Right lung (tissue), 5 donors: ENCODE measurements around the gene NKG7. TPM values are rescaled to one million over a fixed set of nuclear protein-coding genes. Genes with fewer than 3 reads are reported as not detected.

Experiments used
- DNase-seq, 2 donors: peaks; one replicate each; pipeline ENCODE4 v3.0.0-alpha.2; 2013
- polyA plus RNA-seq, 5 donors: library from polyadenylated mRNA; unstranded; fragments of 120-200 nt; gene quantifications; one replicate each; pipeline versions ENCODE4 v1.2.1 to v1.2.3, GENCODE V29; 2013; ENCODE audit warnings: inconsistent platforms in 1 of 5, low replicate concordance in 1 of 5; ENCODE audit not compliant: insufficient read length in 5 of 5, insufficient read depth in 1 of 5

The NKG7 gene
- polyA plus RNA-seq, 5 donors: 3.2 to 8.0 (median 5.7) TPM

DNA sequence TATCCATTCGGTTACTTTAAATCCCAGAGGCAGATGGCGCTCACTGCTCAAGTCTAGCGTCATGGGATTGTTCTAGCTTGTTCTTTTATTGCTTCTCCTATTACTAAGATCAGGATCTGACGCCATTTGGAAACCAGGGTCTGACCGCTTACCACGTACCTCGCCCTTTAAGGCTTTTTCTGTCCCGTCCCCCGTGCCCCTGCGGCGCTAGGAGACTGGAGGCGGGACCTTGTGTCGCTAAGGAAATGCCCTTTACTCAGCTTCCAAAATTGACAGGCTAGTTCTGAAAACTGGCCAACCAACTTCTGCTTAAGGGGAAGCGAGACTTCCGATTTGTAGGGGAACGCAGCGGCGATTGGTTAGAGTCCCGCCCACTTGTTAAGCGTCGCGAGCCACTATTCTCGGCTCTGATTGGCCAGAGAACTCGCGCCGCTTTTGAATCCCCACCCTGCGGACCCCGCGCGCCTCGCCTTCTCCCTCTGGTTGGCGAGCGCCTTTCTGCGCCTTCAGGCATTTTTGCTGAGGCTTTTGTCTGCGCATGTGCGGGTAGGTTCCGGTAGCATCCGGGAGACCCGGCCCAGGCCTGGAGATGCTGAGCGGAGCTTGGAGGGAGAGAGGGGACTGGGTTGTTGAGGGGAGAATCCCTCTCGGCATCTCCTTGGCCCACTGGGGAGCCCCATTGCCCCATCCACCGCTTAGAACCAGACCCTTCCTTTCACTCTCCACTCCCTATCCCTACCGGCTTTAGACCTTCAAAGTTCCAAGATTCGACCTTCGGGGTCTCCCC is 21.8 kb upstream of the NKG7 start:
- peak; percentile 93 to 96 for DNase-seq

- DNase-seq: no peak
Observed at GRCh38 chr19:51392701-51393100, 20.2 kb upstream of the NKG7 start.

DNA sequence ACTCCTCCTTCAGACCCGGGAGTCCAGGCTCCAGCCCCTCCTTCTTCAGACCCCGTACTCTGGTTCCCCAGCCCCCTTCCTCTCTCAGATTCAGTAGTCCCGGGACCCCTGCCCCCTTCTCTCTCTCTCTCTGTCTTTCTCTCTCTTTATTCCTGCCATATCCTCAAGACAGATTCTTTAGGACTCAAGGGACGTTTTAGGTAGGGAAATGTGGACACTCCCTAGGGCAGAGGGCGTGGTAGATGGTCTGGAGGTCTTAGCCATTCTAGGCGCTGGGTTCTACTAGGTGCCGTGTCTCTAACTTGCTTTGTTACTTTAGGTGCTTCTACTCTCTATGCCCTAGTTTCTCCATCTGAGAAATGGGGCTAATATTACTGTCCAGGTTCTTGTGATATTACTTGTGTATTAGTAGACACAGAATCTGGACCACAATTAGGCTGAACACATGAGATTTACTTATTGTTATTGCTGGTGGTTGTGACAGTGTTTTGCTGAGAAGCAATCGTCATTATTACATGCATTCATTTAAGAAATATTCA is 18.7 kb upstream of the NKG7 start:
- DNase-seq: no peak

DNA sequence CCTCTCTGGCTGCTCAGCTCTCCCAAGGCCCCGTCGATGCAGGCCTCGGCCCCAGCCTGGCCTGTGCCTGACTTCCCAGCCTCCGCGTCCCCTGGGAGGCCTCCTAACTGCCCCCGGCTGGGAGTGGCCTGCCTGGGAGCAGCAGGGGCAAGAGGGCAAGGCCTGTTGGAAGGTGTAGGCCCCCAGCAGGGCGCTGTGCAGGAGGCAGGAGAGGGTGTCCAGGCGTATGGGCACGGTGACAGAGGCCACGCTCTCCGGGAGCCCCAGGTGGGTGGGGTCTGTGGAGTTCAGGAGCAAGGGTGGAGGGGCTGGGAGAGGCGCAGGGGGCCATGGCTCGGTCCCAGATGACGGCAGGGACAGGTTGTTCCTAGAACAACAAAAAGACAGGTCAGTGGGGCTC is 16.7 kb upstream of the NKG7 start:
- no peak for DNase-seq

DNA sequence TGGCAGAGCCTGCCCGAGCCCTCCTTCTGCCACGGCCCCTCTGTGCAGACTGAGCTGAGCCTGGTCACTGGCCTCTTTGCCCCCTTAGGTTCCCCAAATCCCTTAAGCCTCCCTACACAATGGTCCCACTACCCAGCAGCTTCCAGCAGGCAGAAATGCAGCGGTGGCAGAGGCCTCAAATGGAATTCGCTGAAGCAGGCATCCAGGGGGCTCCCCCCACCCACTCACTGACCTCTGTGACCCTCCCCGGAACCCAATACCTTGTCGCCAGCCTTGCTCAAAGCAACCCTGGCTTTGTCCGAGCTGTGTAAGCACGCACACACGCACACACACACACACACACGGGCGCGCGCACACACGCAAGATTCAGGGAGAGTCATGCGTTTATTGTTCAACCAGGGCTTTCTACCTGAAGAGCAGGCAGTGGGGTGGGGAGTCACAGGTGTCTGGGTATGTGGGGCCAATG is 15.5 kb upstream of the NKG7 start, which contains the start of gene LIM2:
Gene LIM2, minus strand, starts transcription at position 51 of the 466 bp plus-strand sequence. CDS start 531 bp downstream, outside the sequence.
- no peak for DNase-seq

DNA sequence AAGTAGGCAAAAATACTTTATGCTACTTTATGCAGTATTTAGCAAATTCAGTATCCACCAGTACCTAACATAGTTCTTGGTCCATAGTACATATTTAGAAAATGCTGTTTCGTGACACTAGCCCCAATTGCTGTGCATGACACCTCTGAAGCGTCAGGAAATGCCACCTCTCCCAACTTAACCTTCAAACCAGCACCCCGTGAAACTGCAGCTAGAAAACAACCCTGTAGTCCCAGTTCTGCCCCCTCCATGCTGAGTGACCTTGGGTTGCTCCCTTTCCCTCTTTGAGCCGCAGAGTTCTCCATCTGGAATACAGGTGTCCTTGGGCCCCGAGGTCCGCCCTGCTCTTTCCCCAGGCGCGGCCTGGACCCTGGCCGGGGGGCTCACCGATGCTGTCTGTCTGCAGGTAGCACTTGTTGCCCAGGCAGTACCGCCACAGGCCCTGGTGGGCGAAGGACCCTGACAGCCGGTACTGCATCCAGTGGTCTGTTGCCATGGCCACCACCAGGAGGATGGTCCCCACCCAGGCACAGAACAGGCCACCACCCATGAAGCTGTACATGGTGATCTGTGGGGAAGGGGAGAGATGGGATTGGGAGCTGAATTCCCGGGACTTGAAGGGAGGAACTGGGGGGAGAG is 14.5 kb upstream of the NKG7 start:
- no peak for DNase-seq

DNA sequence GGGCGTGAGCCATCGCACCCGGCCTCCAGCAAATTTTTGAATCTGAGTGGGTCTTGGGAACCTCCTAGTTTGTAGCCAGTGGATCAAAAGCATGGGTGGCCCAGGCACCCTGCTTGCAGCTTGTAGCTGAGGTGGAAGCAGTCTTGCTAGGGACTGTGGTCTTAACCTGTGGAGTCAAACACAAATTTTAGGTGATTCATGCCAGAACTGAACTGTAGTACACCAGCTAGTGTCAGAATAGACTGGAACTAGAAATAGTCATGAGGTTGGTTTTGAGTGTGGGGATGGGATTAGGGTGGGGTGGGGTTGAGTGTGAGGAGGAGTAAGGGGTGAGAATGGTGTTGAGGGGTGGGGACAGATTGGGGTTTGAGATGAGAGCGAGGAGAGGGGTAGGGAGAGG is 9.6 kb upstream of the NKG7 start:
- no peak for DNase-seq

GRCh38 chr19:51380379-51380778 is 7.9 kb upstream of the NKG7 start:
- no peak for DNase-seq

- DNase-seq: no peak
Observed at GRCh38 chr19:51377422-51377821, 5.0 kb upstream of the NKG7 start.

- no peak for DNase-seq
Observed at GRCh38 chr19:51375504-51376221, 3.2 kb upstream of the NKG7 start.

DNA sequence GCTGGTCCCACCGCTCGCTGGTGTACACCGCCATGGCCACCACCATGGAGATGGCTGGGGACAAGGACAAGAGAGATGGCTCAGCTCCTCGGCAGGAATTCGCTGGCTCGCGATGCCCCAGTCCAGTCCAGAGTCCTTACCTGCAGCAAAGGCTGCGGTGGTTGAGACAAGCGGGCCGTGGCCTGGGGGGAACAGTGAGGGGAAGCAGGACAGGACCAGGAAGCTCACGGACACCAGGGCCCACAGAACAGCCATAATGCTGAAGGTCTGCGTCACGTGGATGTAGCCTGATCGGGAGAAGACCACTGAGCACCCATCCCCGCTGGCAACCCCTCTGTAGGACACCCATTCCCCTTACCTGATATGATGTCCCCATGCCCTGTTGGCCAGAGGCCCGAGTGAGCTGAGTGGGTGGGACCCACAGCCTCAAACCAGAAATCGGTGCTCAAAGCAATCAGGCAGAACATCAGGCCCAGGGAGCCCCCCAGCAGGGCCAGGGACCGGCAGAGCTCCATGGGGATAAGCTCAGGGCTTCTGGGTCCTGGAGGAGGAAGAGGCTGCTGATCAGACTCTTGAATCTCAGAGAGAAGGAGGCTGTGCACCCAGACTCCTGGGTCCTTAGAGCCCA is 319 bp downstream of the NKG7 start:
- no peak for DNase-seq

- DNase-seq: no peak
Observed at GRCh38 chr19:51371186-51371690, 1.2 kb downstream of the NKG7 start.

DNA sequence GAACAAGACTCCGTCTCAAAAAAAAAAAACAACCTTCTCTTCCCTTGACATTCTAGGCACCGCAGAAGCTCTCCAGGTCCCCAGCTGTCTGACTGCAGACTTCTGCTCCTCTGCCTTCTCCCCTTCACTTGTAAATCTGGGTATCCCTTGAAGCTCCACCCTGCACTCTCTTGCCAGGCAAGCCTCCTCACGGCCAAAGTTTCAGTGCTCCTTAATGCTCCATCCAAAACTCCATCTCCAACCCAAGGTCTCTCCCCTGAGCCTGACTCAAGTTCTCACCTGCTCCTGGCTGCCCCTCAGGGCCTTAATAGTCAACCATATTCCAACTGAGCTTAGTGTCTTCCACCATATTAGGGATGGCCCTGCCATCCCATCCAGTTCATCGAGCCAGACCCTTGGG is 2.2 kb downstream of the NKG7 start:
- no peak for DNase-seq

GRCh38 chr19:51368366-51369282 is 3.8 kb downstream of the NKG7 start, which contains the start of gene CLDND2:
TSS of gene CLDND2 (minus strand) at chr19:51369003. CDS start at chr19:51368577, 426 bp downstream.
- no peak for DNase-seq

DNA sequence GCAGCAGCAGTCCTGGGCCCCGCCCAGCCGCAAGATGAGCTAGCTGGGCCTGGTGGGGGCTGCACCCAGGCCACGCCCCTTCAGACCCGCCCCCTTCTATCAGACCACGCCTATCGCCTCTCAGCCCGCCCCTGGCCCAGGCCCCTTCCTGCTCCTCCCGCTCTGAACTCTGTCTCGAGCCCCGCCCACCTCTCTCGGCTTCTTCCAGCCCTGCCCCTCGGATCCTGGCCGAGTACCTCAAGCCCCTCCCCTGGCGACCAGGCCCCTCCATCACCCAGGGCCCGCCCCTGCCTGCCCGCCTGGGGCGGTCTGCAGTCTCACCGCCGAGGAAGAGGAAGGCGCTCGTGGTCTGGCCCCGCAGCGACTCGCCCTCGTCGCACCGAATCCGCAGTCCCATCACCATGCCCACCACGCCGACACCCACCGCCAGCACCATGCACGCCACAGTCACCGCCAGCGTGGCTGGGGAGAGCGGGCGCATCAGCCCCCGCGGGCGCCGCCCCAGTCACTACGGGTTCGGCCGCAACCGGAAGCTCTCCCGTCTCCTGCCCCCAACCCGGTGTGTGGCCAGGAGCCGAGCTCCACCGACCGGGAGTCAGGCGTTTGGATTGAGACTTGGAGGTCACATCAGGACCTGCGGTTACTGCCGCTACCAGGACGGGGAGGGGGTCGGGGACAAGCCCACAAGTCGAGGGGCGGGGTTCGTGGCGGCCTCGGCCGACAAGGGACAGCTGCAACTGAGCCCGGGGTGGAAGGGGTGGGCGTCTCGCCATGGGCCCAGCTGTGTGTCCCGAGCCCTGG is 4.7 kb downstream of the NKG7 start:
- DNase-seq: peak; percentile 98 to 99

DNA sequence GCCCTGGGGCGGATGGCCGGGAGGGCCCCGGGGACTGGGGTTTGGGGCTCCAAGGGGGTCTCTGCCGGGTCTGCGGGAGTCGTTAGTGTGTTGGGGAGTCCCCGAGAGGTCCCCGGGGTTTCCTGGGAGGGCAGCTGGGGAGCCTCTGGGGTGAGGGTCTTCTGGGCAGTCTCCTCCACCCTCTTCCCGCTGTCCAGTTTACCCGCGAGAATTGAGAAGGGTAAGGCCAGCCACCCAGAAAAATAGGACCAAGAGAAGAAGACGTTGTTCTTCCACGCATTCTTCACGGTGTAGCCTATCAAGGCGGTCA is 5.2 kb downstream of the NKG7 start:
- no peak for DNase-seq

GRCh38 chr19:51366389-51367254 is 5.8 kb downstream of the NKG7 start:
- DNase-seq: peak; percentile 96 to 98

GRCh38 chr19:51365965-51366388 is 6.5 kb downstream of the NKG7 start, which contains the start of gene ETFB:
TSS of gene ETFB (minus strand) at chr19:51366388. CDS start at chr19:51366326, 62 bp downstream.
- DNase-seq: no peak
